SK-N-SH treated with all-trans-retinoic acid at 6 μM for 48 hours (cell line): ENCODE results near the gene FTSJ1.

Source experiments
- ATAC-seq: fragments of 200-7000 bp; cut with Tn5 transposase; 3 replicates; pipeline ENCODE4 v1.9.1; 2020; ENCODE audit warnings: mild to moderate bottlenecking, moderate library complexity
- ARNTL ChIP-seq: fragments of 450-650 bp; formaldehyde crosslinking; IDR thresholded peaks from 2 replicates; pipeline ENCODE4 v1.5.0; 2020; ENCODE audit warnings: low read depth, mild to moderate bottlenecking, moderate library complexity, borderline replicate concordance
- BACH2 ChIP-seq: fragments of 250-450 bp; sonication (Bioruptor Pico); IDR thresholded peaks from 2 replicates; pipeline ENCODE4 v1.9.0; 2021; ENCODE audit warnings: mild to moderate bottlenecking, borderline replicate concordance
- CSDC2 ChIP-seq: fragments of 250-450 bp; sonication (Bioruptor Pico); IDR thresholded peaks from 2 replicates; pipeline ENCODE4 v1.5.0; 2020; ENCODE audit warnings: mild to moderate bottlenecking, moderate library complexity
- ESRRG ChIP-seq: fragments of 250-450 bp; sonication (Bioruptor Pico); IDR thresholded peaks from 2 replicates; pipeline ENCODE4 v1.6.1; 2021; ENCODE audit warnings: mild to moderate bottlenecking
- GLIS3 ChIP-seq: fragments of 250-450 bp; sonication (Bioruptor Pico); IDR thresholded peaks from 2 replicates; pipeline ENCODE4 v1.5.0; 2020; ENCODE audit warnings: mild to moderate bottlenecking, moderate library complexity
- ISL1 ChIP-seq: fragments of 250-450 bp; sonication (Bioruptor Pico); IDR thresholded peaks from 2 replicates; pipeline ENCODE4 v2.1.2; 2022; ENCODE audit warnings: mild to moderate bottlenecking, moderate library complexity
- OSR1 ChIP-seq: fragments of 250-450 bp; sonication (Bioruptor Pico); IDR thresholded peaks from 2 replicates; pipeline ENCODE4 v1.8.0; 2022; ENCODE audit warnings: moderate library complexity, mild to moderate bottlenecking, inconsistent platforms
- SNAI2 ChIP-seq: fragments of 250-450 bp; sonication (Bioruptor Pico); IDR thresholded peaks from 2 replicates; pipeline ENCODE4 v1.5.0; 2020; ENCODE audit warnings: mild to moderate bottlenecking, moderate library complexity
- TCF4 ChIP-seq: fragments of 250-450 bp; sonication (Bioruptor Pico); IDR thresholded peaks from 2 replicates; pipeline ENCODE4 v1.8.0; 2021; ENCODE audit warnings: mild to moderate bottlenecking, moderate library complexity, borderline replicate concordance
- TOX ChIP-seq: fragments of 250-450 bp; sonication (Bioruptor Pico); IDR thresholded peaks from 2 replicates; pipeline ENCODE4 v1.8.0; 2021; ENCODE audit warnings: mild to moderate bottlenecking, moderate library complexity, borderline replicate concordance
- ZC3H10 ChIP-seq: fragments of 250-450 bp; sonication (Bioruptor Pico); IDR thresholded peaks from 2 replicates; pipeline ENCODE4 v1.5.1; 2021; ENCODE audit warnings: mild to moderate bottlenecking, moderate library complexity
- ZFP3 ChIP-seq: fragments of 250-450 bp; sonication (Bioruptor Pico); IDR thresholded peaks from 2 replicates; pipeline ENCODE4 v1.5.0; 2020; ENCODE audit warnings: mild to moderate bottlenecking, moderate library complexity
- ZFP30 ChIP-seq: fragments of 450-650 bp; formaldehyde crosslinking; IDR thresholded peaks from 2 replicates; pipeline ENCODE4 v1.5.0; 2022; ENCODE audit warnings: mild to moderate bottlenecking, moderate library complexity
- ZNF565 ChIP-seq: fragments of 450-650 bp; formaldehyde crosslinking; conservative IDR thresholded peaks from 2 replicates; pipeline ENCODE4 v1.5.0; 2020; ENCODE audit warnings: low read depth, mild to moderate bottlenecking, moderate library complexity
- ZNF70 ChIP-seq: fragments of 450-650 bp; formaldehyde crosslinking; IDR thresholded peaks from 2 replicates; pipeline ENCODE4 v1.5.0; 2020; ENCODE audit warnings: mild to moderate bottlenecking, moderate library complexity
- ZNF8 ChIP-seq: fragments of 450-650 bp; formaldehyde crosslinking; IDR thresholded peaks from 2 replicates; pipeline ENCODE4 v1.5.0; 2020; ENCODE audit warnings: mild to moderate bottlenecking, moderate library complexity
- TF ChIP-seq, protein P1 (sequence below): fragments of 250-450 bp; sonication (Bioruptor Pico); IDR thresholded peaks from 2 replicates; pipeline ENCODE4 v1.5.0; 2020; ENCODE audit warnings: mild to moderate bottlenecking, moderate library complexity
- TF ChIP-seq, protein P2 (sequence below): fragments of 250-450 bp; sonication (Bioruptor Pico); IDR thresholded peaks from 2 replicates; pipeline ENCODE4 v1.8.0; 2021; ENCODE audit warnings: low read depth, mild to moderate bottlenecking, moderate library complexity, borderline replicate concordance
- TF ChIP-seq, protein P3 (sequence below): fragments of 250-450 bp; sonication (Bioruptor Pico); IDR thresholded peaks from 2 replicates; pipeline ENCODE4 v1.5.1; 2020; ENCODE audit warnings: low read depth, mild to moderate bottlenecking, moderate library complexity
- TF ChIP-seq, protein P4 (sequence below): fragments of 250-450 bp; sonication (Bioruptor Pico); IDR thresholded peaks from 2 replicates; pipeline ENCODE4 v1.5.1; 2021; ENCODE audit warnings: mild to moderate bottlenecking, moderate library complexity

Gene FTSJ1

DNA sequence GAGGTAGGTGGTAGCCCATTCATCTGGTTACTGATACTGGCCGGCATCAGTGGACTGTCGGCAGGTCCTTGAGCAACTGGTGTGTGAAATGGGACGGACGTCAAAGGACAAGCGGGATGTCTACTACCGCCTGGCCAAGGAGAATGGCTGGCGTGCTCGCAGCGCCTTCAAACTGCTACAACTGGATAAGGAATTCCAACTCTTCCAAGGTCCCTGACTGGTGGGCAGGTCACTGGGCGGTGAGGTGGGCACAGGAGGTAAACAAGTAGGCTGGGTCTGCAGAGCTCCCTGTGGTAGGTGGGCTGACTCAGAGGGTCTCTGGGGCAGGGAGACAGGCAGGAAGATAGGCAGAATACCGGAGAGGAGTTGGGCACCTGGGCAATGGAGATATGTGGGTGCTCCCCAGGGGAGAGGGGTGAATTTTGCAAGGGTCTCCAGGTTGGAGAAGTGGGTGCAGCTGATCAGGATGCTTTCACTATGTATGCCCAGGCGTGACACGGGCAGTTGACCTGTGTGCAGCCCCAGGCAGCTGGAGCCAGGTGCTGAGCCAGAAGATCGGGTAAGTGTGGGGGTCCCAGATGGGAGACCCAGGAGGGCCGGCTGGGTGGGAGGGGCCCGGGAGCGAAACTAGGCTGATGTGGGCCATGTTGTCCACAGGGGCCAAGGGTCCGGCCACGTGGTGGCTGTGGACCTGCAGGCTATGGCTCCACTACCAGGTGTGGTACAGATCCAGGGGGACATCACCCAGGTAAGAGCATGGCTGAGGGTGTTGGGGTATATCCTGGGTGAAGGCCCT is 2.2 kb downstream of the FTSJ1 start (continued):
- TF ChIP-seq, protein P1, sequence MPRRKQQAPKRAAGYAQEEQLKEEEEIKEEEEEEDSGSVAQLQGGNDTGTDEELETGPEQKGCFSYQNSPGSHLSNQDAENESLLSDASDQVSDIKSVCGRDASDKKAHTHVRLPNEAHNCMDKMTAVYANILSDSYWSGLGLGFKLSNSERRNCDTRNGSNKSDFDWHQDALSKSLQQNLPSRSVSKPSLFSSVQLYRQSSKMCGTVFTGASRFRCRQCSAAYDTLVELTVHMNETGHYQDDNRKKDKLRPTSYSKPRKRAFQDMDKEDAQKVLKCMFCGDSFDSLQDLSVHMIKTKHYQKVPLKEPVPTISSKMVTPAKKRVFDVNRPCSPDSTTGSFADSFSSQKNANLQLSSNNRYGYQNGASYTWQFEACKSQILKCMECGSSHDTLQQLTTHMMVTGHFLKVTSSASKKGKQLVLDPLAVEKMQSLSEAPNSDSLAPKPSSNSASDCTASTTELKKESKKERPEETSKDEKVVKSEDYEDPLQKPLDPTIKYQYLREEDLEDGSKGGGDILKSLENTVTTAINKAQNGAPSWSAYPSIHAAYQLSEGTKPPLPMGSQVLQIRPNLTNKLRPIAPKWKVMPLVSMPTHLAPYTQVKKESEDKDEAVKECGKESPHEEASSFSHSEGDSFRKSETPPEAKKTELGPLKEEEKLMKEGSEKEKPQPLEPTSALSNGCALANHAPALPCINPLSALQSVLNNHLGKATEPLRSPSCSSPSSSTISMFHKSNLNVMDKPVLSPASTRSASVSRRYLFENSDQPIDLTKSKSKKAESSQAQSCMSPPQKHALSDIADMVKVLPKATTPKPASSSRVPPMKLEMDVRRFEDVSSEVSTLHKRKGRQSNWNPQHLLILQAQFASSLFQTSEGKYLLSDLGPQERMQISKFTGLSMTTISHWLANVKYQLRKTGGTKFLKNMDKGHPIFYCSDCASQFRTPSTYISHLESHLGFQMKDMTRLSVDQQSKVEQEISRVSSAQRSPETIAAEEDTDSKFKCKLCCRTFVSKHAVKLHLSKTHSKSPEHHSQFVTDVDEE (CRISPR knock-in tag) = no peak
- TF ChIP-seq ARNTL (CRISPR knock-in tag) = no peak
- no peak for TF ChIP-seq CSDC2
- TF ChIP-seq ZNF8 (CRISPR knock-in tag) = no peak

DNA sequence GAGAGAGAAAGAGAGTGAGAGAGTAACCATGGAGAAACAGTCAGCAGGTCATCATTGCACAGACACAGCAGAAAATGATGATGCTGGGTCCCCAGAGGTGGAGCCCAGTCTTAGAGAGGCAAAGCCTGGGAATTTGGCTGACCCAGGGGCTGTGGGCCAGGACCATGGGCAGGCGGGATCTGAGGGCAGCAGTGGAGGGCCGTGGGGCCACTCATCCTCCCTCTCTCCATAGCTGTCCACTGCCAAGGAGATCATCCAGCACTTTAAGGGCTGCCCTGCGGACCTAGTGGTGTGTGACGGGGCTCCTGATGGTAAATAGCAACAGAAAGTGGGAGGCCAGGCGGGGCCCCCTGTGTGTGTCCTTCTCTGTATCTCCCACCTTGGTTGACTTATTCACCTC is 2.8 kb downstream of the FTSJ1 start:
- no peak for ATAC-seq
- TF ChIP-seq ZNF8 (CRISPR knock-in tag) (no peak), BACH2 (CRISPR knock-in tag) (no peak), ZC3H10 (no peak), ESRRG (CRISPR knock-in tag) (no peak), TCF4 (CRISPR knock-in tag) (no peak), ZFP3 (CRISPR knock-in tag) (no peak), CSDC2 (no peak), OSR1 (CRISPR knock-in tag) (no peak), SNAI2 (CRISPR knock-in tag) (no peak), ZNF565 (CRISPR knock-in tag) (no peak)
- TF ChIP-seq, protein P2, sequence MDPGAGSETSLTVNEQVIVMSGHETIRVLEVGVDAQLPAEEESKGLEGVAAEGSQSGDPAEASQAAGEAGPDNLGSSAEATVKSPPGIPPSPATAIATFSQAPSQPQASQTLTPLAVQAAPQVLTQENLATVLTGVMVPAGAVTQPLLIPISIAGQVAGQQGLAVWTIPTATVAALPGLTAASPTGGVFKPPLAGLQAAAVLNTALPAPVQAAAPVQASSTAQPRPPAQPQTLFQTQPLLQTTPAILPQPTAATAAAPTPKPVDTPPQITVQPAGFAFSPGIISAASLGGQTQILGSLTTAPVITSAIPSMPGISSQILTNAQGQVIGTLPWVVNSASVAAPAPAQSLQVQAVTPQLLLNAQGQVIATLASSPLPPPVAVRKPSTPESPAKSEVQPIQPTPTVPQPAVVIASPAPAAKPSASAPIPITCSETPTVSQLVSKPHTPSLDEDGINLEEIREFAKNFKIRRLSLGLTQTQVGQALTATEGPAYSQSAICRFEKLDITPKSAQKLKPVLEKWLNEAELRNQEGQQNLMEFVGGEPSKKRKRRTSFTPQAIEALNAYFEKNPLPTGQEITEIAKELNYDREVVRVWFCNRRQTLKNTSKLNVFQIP (CRISPR knock-in tag) = no peak
- TF ChIP-seq, protein P3, sequence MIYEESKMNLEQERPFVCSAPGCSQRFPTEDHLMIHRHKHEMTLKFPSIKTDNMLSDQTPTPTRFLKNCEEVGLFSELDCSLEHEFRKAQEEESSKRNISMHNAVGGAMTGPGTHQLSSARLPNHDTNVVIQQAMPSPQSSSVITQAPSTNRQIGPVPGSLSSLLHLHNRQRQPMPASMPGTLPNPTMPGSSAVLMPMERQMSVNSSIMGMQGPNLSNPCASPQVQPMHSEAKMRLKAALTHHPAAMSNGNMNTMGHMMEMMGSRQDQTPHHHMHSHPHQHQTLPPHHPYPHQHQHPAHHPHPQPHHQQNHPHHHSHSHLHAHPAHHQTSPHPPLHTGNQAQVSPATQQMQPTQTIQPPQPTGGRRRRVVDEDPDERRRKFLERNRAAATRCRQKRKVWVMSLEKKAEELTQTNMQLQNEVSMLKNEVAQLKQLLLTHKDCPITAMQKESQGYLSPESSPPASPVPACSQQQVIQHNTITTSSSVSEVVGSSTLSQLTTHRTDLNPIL (CRISPR knock-in tag) = no peak
- TF ChIP-seq, protein P1 (CRISPR knock-in tag) = no peak

DNA sequence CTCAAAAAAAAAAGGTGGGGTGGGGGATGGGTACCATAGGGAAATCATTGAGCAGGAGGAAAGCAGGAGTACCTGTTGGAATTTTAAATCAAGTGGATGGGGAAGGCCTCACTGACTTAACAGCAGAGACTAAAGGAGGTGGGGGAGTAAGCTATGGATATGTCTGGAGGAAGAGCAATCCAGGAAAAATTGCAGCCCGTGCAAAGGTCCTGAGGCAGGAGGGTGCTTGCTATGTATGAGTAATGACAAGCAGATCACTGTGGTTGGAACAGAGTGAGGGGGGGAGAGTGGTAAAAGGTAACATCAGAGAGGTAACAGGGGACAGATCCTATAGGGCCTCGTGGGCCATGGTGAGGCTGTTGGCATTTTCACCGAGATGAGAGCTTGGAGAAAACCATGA is 4.1 kb downstream of the FTSJ1 start:
- no peak for ATAC-seq
- TF ChIP-seq, protein P1 (CRISPR knock-in tag) = no peak
- TF ChIP-seq ISL1 (CRISPR knock-in tag) = no peak
- no peak for TF ChIP-seq ESRRG (CRISPR knock-in tag)
- no peak for TF ChIP-seq ARNTL (CRISPR knock-in tag)
- no peak for TF ChIP-seq ZC3H10
- TF ChIP-seq TCF4 (CRISPR knock-in tag) = no peak
- TF ChIP-seq GLIS3 = no peak
- TF ChIP-seq, protein P4, sequence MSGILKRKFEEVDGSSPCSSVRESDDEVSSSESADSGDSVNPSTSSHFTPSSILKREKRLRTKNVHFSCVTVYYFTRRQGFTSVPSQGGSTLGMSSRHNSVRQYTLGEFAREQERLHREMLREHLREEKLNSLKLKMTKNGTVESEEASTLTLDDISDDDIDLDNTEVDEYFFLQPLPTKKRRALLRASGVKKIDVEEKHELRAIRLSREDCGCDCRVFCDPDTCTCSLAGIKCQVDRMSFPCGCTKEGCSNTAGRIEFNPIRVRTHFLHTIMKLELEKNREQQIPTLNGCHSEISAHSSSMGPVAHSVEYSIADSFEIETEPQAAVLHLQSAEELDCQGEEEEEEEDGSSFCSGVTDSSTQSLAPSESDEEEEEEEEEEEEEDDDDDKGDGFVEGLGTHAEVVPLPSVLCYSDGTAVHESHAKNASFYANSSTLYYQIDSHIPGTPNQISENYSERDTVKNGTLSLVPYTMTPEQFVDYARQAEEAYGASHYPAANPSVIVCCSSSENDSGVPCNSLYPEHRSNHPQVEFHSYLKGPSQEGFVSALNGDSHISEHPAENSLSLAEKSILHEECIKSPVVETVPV (CRISPR knock-in tag) = no peak
- no peak for TF ChIP-seq ZFP30 (CRISPR knock-in tag)
- no peak for TF ChIP-seq ZNF70
- no peak for TF ChIP-seq ZFP3 (CRISPR knock-in tag)
- TF ChIP-seq TOX (CRISPR knock-in tag) = no peak
- no peak for TF ChIP-seq ZNF565 (CRISPR knock-in tag)
- TF ChIP-seq CSDC2 = no peak
- TF ChIP-seq, protein P3 (CRISPR knock-in tag) = no peak
